Adrenal gland (tissue), 5 donors: ENCODE measurements around the gene TLR5.

Experiments
- CTCF ChIP-seq, 6 experiments: fragments of 450-650 bp in 4 of 6; fragments of 200-600 bp in 2 of 6; sonication (generic) in 1 of 6; IDR thresholded peaks; 1 replicate in 5 of 6; 2 replicates in 1 of 6; pipeline versions ENCODE4 v1.5.1 to v1.8.0; 2016 to 2021; ENCODE audit warnings: antibody characterized with exemption in 6 of 6, mild to moderate bottlenecking in 2 of 6, moderate library complexity in 1 of 6
- POLR2A ChIP-seq, 2 donors: fragments of 450-650 bp; IDR thresholded peaks; one replicate each; pipeline ENCODE4 v1.6.1; 2017; ENCODE audit warnings: antibody characterized with exemption in 2 of 2, mild to moderate bottlenecking in 2 of 2, moderate library complexity in 1 of 2
- donor health status: DM: no; HTN: no; CAD: no.

- TF ChIP-seq POLR2A (IDR thresholded peaks at IDR 0.05) (no peak), CTCF (IDR thresholded peaks at IDR 0.05) (no peak)
These were observed 645 bp upstream of the TLR5 start for GRCh38 chr1:223143537-223144248.
